Astrocyte (in vitro differentiated cells and primary cell): ENCODE results near the gene MOV10L1. TPM values are rescaled to one million over a fixed set of nuclear protein-coding genes. Genes with fewer than 3 reads are reported as not detected.
A peak's percentile ranks its signal among the peaks of the same experiment; 100 is the strongest.

Experiments used
- DNase-seq: peaks from one replicate; pipeline ENCODE4 v3.0.0-alpha.2; 2010; ENCODE audit warnings: low read depth
- FAIRE-seq: peaks from 2 replicates; lab custom pipeline; 2011; peaks lifted over from hg19 to GRCh38; lab: Jason Lieb, UNC
- H2AFZ ChIP-seq: 2 replicates; pipeline ENCODE4 v1.6.0; 2012; ENCODE audit warnings: low read depth, low read length, inconsistent platforms
- H3K27ac ChIP-seq: 2 replicates; pipeline ENCODE4 v1.5.1; 2011; ENCODE audit warnings: low read depth, low read length, inconsistent platforms
- H3K27me3 ChIP-seq: 2 replicates; pipeline ENCODE4 v1.6.0; 2011; ENCODE audit warnings: low read length, inconsistent platforms; ENCODE audit not compliant: insufficient read depth
- H3K36me3 ChIP-seq: 2 replicates; pipeline ENCODE4 v1.5.1; 2011; ENCODE audit warnings: low read length, inconsistent platforms; ENCODE audit not compliant: insufficient read depth
- H3K4me1 ChIP-seq: 2 replicates; pipeline ENCODE4 v1.5.1; 2011; ENCODE audit warnings: low read length, inconsistent platforms; ENCODE audit not compliant: insufficient read depth
- H3K4me2 ChIP-seq: 2 replicates; pipeline ENCODE4 v1.6.0; 2012; ENCODE audit warnings: low read length, inconsistent platforms
- H3K4me3 ChIP-seq: 2 replicates; pipeline ENCODE4 v1.5.1; 2011; ENCODE audit warnings: low read depth, mild to moderate bottlenecking, low read length, inconsistent platforms; ENCODE audit not compliant: insufficient read depth
- H3K79me2 ChIP-seq: 2 replicates; pipeline ENCODE4 v1.6.0; 2012; ENCODE audit warnings: mild to moderate bottlenecking, low read length, inconsistent platforms; ENCODE audit not compliant: insufficient read depth
- H3K9ac ChIP-seq: 2 replicates; pipeline ENCODE4 v1.6.0; 2012; ENCODE audit warnings: mild to moderate bottlenecking, low read length, inconsistent platforms
- H3K9me3 ChIP-seq: 2 replicates; pipeline ENCODE4 v1.5.1; 2012; ENCODE audit warnings: low read depth, mild to moderate bottlenecking, low read length, inconsistent platforms; ENCODE audit not compliant: insufficient read depth
- H4K20me1 ChIP-seq: 2 replicates; pipeline ENCODE4 v1.6.0; 2012; ENCODE audit warnings: low read length, inconsistent platforms; ENCODE audit not compliant: insufficient read depth
- H3K27ac Mint-ChIP-seq: one replicate; pipeline ENCODE4 v1.8.0; 2021; ENCODE audit warnings: mild to moderate bottlenecking, mixed read lengths; ENCODE audit not compliant: unreplicated experiment
- H3K27me3 Mint-ChIP-seq: one replicate; pipeline ENCODE4 v1.8.0; 2021; ENCODE audit warnings: low read depth, mixed read lengths; ENCODE audit not compliant: unreplicated experiment
- H3K36me3 Mint-ChIP-seq: one replicate; pipeline ENCODE4 v1.8.0; 2021; ENCODE audit warnings: low read depth, mixed read lengths; ENCODE audit not compliant: unreplicated experiment
- H3K4me1 Mint-ChIP-seq: one replicate; pipeline ENCODE4 v1.8.0; 2021; ENCODE audit warnings: low read depth, mixed read lengths; ENCODE audit not compliant: unreplicated experiment
- H3K4me3 Mint-ChIP-seq: one replicate; pipeline ENCODE4 v1.8.0; 2021; ENCODE audit warnings: mild to moderate bottlenecking, moderate library complexity, mixed read lengths; ENCODE audit not compliant: unreplicated experiment
- H3K9me3 Mint-ChIP-seq: one replicate; pipeline ENCODE4 v1.8.0; 2021; ENCODE audit warnings: mild to moderate bottlenecking, mixed read lengths; ENCODE audit not compliant: unreplicated experiment
- EZH2 ChIP-seq: IDR thresholded peaks from 2 replicates; pipeline ENCODE4 v1.6.1; 2012; ENCODE audit warnings: mild to moderate bottlenecking, low read length, inconsistent platforms; ENCODE audit not compliant: insufficient read depth
- total RNA-seq: library from RNA; stranded (reverse); gene quantifications from 2 replicates; pipeline ENCODE4 v1.2.1, GENCODE V29; 2021
- TF ChIP-seq, protein P1 (sequence below): IDR thresholded peaks from 2 replicates; pipeline ENCODE4 v1.5.1; 2011; ENCODE audit warnings: low read depth, mild to moderate bottlenecking, inconsistent platforms, low read length, moderate library complexity; ENCODE audit not compliant: insufficient read depth

Gene MOV10L1
- total RNA-seq, 1 donor from 2014 or later: 0.61 TPM

DNA sequence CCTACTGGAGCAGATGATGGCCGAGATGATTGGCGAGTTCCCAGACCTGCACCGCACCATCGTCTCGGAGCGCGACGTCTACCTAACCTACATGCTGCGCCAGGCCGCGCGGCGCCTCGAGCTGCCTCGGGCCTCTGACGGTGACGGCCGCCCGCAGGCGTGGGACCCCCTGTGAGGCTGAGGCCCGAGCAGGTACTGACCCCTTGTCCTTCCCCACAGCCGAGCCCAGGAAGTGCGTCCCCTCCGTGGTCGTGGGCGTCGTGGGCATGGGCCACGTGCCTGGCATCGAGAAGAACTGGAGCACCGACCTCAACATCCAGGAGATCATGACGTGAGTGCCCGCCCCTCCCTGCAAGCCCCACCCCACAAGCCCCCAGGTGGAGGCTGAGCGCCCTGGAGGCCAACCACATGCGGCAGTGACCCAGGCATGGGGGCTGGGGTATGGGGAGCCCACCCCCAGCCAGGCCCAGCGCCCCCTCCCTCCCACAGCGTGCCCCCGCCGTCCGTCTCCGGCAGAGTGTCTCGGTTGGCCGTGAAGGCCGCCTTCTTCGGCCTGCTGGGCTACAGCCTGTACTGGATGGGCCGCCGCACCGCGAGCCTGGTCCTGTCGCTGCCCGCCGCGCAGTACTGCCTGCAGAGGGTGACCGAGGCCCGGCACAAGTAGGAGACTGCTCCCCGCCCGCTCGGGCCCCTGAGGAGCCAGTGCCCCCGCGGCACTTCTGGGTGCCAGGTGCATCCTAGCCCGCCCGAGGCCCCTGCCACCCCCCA lies 108.2 kb downstream of the MOV10L1 start:
- no peak overlapping the region for H3K9ac ChIP-seq
- Mint-ChIP-seq H3K27ac (no peak overlapping the region), H3K4me3 (no peak overlapping the region), H3K9me3 (no peaks in the 10 kb centered on the region), H3K4me1 (no peaks in the 10 kb centered on the region), H3K27me3 (no peaks in the 10 kb centered on the region), H3K36me3 (peaks cover under 1% of the 10 kb centered on the region)
- FAIRE-seq (no peak), DNase-seq (no peak)
- no peak overlapping the region for H2AFZ ChIP-seq
- peaks cover 31% of the 10 kb centered on the region for H3K79me2 ChIP-seq
- no peak for TF ChIP-seq EZH2
- TF ChIP-seq, protein P1, sequence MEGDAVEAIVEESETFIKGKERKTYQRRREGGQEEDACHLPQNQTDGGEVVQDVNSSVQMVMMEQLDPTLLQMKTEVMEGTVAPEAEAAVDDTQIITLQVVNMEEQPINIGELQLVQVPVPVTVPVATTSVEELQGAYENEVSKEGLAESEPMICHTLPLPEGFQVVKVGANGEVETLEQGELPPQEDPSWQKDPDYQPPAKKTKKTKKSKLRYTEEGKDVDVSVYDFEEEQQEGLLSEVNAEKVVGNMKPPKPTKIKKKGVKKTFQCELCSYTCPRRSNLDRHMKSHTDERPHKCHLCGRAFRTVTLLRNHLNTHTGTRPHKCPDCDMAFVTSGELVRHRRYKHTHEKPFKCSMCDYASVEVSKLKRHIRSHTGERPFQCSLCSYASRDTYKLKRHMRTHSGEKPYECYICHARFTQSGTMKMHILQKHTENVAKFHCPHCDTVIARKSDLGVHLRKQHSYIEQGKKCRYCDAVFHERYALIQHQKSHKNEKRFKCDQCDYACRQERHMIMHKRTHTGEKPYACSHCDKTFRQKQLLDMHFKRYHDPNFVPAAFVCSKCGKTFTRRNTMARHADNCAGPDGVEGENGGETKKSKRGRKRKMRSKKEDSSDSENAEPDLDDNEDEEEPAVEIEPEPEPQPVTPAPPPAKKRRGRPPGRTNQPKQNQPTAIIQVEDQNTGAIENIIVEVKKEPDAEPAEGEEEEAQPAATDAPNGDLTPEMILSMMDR: no peak
- peaks cover 31% of the 10 kb centered on the region for H4K20me1 ChIP-seq
- H3K4me3 ChIP-seq: no peak overlapping the region
- no peak overlapping the region for H3K27ac ChIP-seq
- peaks cover 13% of the 10 kb centered on the region for H3K4me1 ChIP-seq
- no peak overlapping the region for H3K4me2 ChIP-seq
- no peaks in the 10 kb centered on the region for H3K9me3 ChIP-seq
- H3K36me3 ChIP-seq: no peaks in the 10 kb centered on the region
- H3K27me3 ChIP-seq: no peaks in the 10 kb centered on the region

DNA sequence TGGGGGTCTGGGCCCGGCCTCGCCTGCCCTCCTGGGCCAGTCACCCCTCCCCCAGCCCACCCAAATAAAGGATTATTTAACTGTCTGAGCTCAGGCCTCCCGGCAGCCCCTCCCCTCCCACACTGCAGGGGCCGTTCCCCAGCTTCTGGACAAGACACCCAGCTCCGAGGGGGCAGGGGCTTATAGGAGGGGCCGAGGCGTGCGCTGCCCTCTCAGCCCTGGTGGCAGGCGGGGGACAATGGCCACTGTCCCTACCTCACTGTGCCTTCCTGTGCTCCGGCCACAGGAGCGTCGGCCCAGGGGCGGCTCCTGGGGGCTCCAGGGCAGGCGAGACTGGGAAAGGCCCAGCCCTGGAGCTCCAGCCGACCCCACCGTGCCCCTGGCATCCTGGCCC lies 108.8 kb downstream of the MOV10L1 start:
- H3K27ac Mint-ChIP-seq: no peak overlapping the region
- Histone ChIP-seq H3K4me2 (no peak overlapping the region), H3K27me3 (no peaks in the 10 kb centered on the region), H3K36me3 (peaks cover 4% of the 10 kb centered on the region), H3K9me3 (no peaks in the 10 kb centered on the region), H2AFZ (no peak overlapping the region), H3K4me3 (no peak overlapping the region), H3K4me1 (peaks cover 13% of the 10 kb centered on the region), H3K27ac (no peak overlapping the region), H3K79me2 (peaks cover 32% of the 10 kb centered on the region), H3K9ac (no peak overlapping the region), H4K20me1 (peaks cover 32% of the 10 kb centered on the region)
- H3K4me3 Mint-ChIP-seq: no peak overlapping the region
- no peaks in the 10 kb centered on the region for H3K27me3 Mint-ChIP-seq
- TF ChIP-seq, protein P1: no peak
- TF ChIP-seq EZH2: no peak
- peaks cover 6% of the 10 kb centered on the region for H3K36me3 Mint-ChIP-seq
- DNase-seq (no peak), FAIRE-seq (no peak)
- no peaks in the 10 kb centered on the region for H3K4me1 Mint-ChIP-seq
- H3K9me3 Mint-ChIP-seq: no peaks in the 10 kb centered on the region

DNA sequence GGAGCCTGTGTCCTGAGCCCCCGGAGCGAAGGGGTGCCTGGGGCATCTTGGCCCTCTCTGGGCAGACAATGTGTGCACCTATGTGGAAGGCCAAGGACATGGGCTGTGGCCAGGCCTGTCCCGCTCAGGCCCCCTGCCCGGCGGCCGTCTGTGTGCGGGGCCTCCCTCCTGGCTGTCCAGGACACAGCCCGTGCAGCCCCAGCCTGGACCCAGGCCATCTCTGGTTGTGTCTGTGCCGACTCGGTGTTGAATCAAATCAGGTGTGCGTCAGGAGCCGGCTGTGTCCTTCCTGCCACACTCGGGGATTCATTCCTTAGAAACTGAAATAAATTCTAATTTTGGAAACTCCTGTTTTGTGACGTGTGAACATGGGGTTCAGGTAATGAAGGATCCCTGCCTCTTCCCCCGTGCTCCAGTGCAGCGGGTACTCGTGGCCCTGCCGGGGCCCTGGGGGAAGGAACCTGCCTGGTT lies 109.5 kb downstream of the MOV10L1 start:
- TF ChIP-seq, protein P1: no peak
- TF ChIP-seq EZH2: no peak
- H3K27ac ChIP-seq: no peak overlapping the region
- no peak overlapping the region for H3K4me3 ChIP-seq
- no peaks in the 10 kb centered on the region for H3K4me1 Mint-ChIP-seq
- H3K9ac ChIP-seq: no peak overlapping the region
- H4K20me1 ChIP-seq: peaks cover 39% of the 10 kb centered on the region
- H3K4me2 ChIP-seq: peak overlapping the region; percentile 97
- peaks cover 13% of the 10 kb centered on the region for H3K4me1 ChIP-seq
- H3K9me3 ChIP-seq: no peaks in the 10 kb centered on the region
- no peak overlapping the region for H2AFZ ChIP-seq
- peaks cover 6% of the 10 kb centered on the region for H3K36me3 ChIP-seq
- peak overlapping the region; percentile 79 for H3K4me3 Mint-ChIP-seq
- DNase-seq: no peak
- no peaks in the 10 kb centered on the region for H3K9me3 Mint-ChIP-seq
- H3K27me3 Mint-ChIP-seq: no peaks in the 10 kb centered on the region
- no peaks in the 10 kb centered on the region for H3K27me3 ChIP-seq
- H3K27ac Mint-ChIP-seq: no peak overlapping the region
- peaks cover 36% of the 10 kb centered on the region for H3K79me2 ChIP-seq
- FAIRE-seq: no peak
- H3K36me3 Mint-ChIP-seq: peaks cover 8% of the 10 kb centered on the region
